Tibial nerve (tissue), 4 donors: Measurements from ENCODE around the gene IGFN1. TPM values are rescaled to one million over a fixed set of nuclear protein-coding genes. Genes with fewer than 3 reads are reported as not detected.

Experiments
- DNase-seq, 2 donors: peaks; one replicate each; pipeline ENCODE4 v3.0.0-alpha.2; 2019; ENCODE audit warnings: low spot score in 2 of 2
- H3K27ac ChIP-seq, 4 donors: fragments of 200-600 bp; sonication (generic) in 3 of 4; one replicate each; pipeline ENCODE4 v1.5.1; 2017 to 2019; ENCODE audit warnings: mild to moderate bottlenecking in 1 of 4
- H3K27me3 ChIP-seq, 2 donors: fragments of 200-600 bp; sonication (generic) in 1 of 2; one replicate each; pipeline versions ENCODE4 v1.5.1 to v1.6.0; 2017 to 2019
- H3K36me3 ChIP-seq, 3 donors: fragments of 200-600 bp; sonication (generic); one replicate each; pipeline ENCODE4 v1.5.1; 2018 to 2019
- H3K4me1 ChIP-seq, 4 donors: fragments of 200-600 bp; sonication (generic) in 3 of 4; one replicate each; pipeline ENCODE4 v1.5.1; 2017 to 2019
- H3K4me3 ChIP-seq, 4 donors: fragments of 200-600 bp; sonication (generic) in 3 of 4; one replicate each; pipeline ENCODE4 v1.5.1; 2017 to 2019; ENCODE audit warnings: mild to moderate bottlenecking in 1 of 4, moderate library complexity in 1 of 4
- H3K9me3 ChIP-seq, 4 donors: fragments of 200-600 bp; sonication (generic) in 3 of 4; one replicate each; pipeline ENCODE4 v1.5.1; 2017 to 2019
- EP300 ChIP-seq, 2 donors: sonication (generic); formaldehyde crosslinking; IDR thresholded peaks; one replicate each; pipeline ENCODE4 v1.6.1; 2017; ENCODE audit warnings: antibody characterized with exemption in 2 of 2, mild to moderate bottlenecking in 1 of 2
- POLR2A ChIP-seq, 2 donors: fragments of 450-650 bp; IDR thresholded peaks; one replicate each; pipeline ENCODE4 v1.6.1; 2017; ENCODE audit warnings: antibody characterized with exemption in 2 of 2, mild to moderate bottlenecking in 2 of 2, moderate library complexity in 2 of 2
- WGBS, 2 donors: methylation state at CpG; one replicate each; pipeline ENCODE4 v1.1.5; 2018; 5-methylcytosine and 5-hydroxymethylcytosine counted together
- total RNA-seq, 4 donors: library from RNA; depleted of rRNA; stranded (reverse); fragments of >200 nt; gene quantifications; one replicate each; pipeline ENCODE4 v1.1.0, GENCODE V29; 2016
- TF ChIP-seq, protein P1 (sequence below), 5 experiments: fragments of 200-600 bp in 3 of 5; fragments of 450-650 bp in 2 of 5; sonication (generic) in 3 of 5; IDR thresholded peaks; one replicate each; pipeline ENCODE4 v1.5.1; 2016 to 2019; ENCODE audit warnings: antibody characterized with exemption in 5 of 5, mild to moderate bottlenecking in 3 of 5, moderate library complexity in 2 of 5

IGFN1 gene
- total RNA-seq, 4 donors from 2014 or later = not detected

DNA sequence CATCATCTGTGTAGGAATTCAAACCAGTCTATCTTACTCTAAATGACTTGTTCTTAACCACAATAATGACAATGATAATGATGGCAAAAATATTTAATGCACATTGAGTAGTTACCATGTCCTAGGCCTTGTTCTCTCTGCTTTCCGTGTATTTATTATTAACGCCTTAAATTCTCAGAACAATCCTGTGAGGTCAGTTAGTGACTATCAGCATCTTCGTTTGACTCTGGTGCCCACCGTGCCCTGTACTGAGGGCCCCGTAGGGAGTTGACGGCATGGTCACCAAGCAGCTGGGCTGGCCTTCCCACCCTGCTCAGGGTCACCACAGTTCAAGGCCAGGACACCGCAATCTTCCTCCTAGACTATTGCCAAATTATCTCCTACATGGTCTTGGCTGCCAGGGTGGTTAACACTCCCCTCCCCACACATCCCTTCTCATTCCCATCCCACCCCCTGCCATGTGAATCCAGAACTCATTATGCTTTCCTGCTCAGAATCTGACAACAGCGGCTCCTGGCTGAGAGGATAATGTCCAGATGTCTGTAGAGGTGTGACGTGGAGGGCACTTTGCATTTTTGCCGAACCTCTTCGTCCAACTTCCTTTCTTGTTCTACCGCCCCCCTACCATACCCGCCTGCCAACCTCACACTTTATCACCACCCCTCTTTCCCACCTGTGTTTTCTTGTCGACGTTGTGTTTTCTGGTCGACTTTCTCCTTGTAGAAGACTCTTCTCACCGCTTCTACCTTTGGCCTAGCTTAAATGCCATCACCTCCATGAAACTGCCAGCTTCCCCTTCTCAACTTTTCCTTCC lies 33.4 kb downstream of the IGFN1 start:
- H3K27me3 ChIP-seq = no peaks in the 10 kb centered on the region
- no peaks in the 10 kb centered on the region for H3K4me1 ChIP-seq
- H3K4me3 ChIP-seq = no peak overlapping the region
- TF ChIP-seq EP300 (IDR thresholded peaks at IDR 0.05) = no peak
- TF ChIP-seq, protein P1, sequence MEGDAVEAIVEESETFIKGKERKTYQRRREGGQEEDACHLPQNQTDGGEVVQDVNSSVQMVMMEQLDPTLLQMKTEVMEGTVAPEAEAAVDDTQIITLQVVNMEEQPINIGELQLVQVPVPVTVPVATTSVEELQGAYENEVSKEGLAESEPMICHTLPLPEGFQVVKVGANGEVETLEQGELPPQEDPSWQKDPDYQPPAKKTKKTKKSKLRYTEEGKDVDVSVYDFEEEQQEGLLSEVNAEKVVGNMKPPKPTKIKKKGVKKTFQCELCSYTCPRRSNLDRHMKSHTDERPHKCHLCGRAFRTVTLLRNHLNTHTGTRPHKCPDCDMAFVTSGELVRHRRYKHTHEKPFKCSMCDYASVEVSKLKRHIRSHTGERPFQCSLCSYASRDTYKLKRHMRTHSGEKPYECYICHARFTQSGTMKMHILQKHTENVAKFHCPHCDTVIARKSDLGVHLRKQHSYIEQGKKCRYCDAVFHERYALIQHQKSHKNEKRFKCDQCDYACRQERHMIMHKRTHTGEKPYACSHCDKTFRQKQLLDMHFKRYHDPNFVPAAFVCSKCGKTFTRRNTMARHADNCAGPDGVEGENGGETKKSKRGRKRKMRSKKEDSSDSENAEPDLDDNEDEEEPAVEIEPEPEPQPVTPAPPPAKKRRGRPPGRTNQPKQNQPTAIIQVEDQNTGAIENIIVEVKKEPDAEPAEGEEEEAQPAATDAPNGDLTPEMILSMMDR (IDR thresholded peaks at IDR 0.05) = no peak
- H3K27ac ChIP-seq = no peak overlapping the region
- H3K36me3 ChIP-seq = no peaks in the 10 kb centered on the region
- H3K9me3 ChIP-seq = no peaks in the 10 kb centered on the region
- no peak for DNase-seq
- 89 to 90% methylated on average over 17 of the region's 17 CpGs for WGBS, 2 donors

DNA sequence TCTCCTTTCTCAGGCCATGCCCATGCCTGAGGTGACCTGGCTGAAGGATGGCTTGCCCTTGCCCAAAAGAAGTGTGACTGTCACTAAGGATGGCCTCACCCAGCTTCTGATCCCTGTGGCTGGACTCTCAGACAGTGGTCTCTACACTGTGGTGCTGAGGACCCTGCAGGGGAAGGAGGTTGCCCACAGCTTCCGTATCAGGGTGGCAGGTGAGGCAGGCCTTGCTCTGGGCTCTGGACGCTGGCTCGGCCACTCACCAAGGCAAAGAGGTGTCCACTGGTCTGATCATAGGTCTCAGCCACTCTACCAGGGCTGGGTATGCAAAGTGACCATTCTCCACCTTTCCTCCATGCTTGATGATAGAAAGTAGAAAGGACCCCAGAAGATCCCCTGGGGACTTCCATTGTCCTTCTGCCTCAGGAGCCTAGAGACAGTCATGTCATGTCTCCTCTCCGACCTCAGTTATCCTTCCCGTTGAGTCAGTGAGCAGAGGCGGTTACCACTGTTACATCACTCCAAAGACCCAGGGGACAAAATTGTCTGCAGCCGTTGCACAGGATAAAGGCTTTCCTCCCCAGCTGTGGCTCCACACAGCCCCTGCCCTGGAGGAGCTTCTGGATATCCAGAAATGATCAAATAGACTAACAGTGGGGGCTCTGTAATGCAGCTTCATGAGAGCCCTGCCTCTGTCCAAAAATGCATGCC lies 34.2 kb downstream of the IGFN1 start:
- Histone ChIP-seq H3K9me3 (no peaks in the 10 kb centered on the region), H3K27ac (no peak overlapping the region), H3K36me3 (no peaks in the 10 kb centered on the region), H3K27me3 (no peaks in the 10 kb centered on the region), H3K4me1 (no peaks in the 10 kb centered on the region), H3K4me3 (no peak overlapping the region)
- DNase-seq = no peak
- TF ChIP-seq, protein P1 (IDR thresholded peaks at IDR 0.05) = no peak
- TF ChIP-seq EP300 (IDR thresholded peaks at IDR 0.05) = no peak
- no peak for TF ChIP-seq POLR2A (IDR thresholded peaks at IDR 0.05)
- WGBS, 2 donors = 54 to 68% methylated on average over 4 to 7 of the region's 7 CpGs

GRCh38 chr1:201226178-201226514 lies 35.5 kb downstream of the IGFN1 start:
- Histone ChIP-seq H3K9me3 (no peaks in the 10 kb centered on the region), H3K36me3 (no peaks in the 10 kb centered on the region), H3K27me3 (no peaks in the 10 kb centered on the region), H3K4me1 (no peaks in the 10 kb centered on the region), H3K27ac (no peak overlapping the region), H3K4me3 (no peak overlapping the region)
- 55 to 57% methylated on average over 6 to 7 of the region's 7 CpGs for WGBS, 2 donors
- TF ChIP-seq, protein P1 (IDR thresholded peaks at IDR 0.05) = no peak
- TF ChIP-seq POLR2A (IDR thresholded peaks at IDR 0.05) (no peak), EP300 (IDR thresholded peaks at IDR 0.05) (no peak)
- no peak for DNase-seq

GRCh38 chr1:201226859-201227488 lies 36.4 kb downstream of the IGFN1 start:
- Histone ChIP-seq H3K4me3 (no peak overlapping the region), H3K27me3 (no peaks in the 10 kb centered on the region), H3K9me3 (peaks cover 0 to 5% (median 0%) of the 10 kb centered on the region in 4 donors), H3K4me1 (no peaks in the 10 kb centered on the region), H3K36me3 (no peaks in the 10 kb centered on the region), H3K27ac (no peak overlapping the region)
- DNase-seq = no peak
- no peak for TF ChIP-seq POLR2A (IDR thresholded peaks at IDR 0.05)
- TF ChIP-seq EP300 (IDR thresholded peaks at IDR 0.05) = no peak
- TF ChIP-seq, protein P1 (IDR thresholded peaks at IDR 0.05) = no peak
- 84 to 90% methylated on average over 17 to 21 of the region's 24 CpGs for WGBS, 2 donors
